HG03439 (cell line): ENCODE results near the gene SPG7.

Experiments used
- ATAC-seq: cut with Tn5 transposase; IDR thresholded peaks from one replicate; pipeline ENCODE4 v1.9.1; 2021; ENCODE audit warnings: mild to moderate bottlenecking, moderate library complexity; ENCODE audit not compliant: unreplicated experiment

Gene SPG7

DNA sequence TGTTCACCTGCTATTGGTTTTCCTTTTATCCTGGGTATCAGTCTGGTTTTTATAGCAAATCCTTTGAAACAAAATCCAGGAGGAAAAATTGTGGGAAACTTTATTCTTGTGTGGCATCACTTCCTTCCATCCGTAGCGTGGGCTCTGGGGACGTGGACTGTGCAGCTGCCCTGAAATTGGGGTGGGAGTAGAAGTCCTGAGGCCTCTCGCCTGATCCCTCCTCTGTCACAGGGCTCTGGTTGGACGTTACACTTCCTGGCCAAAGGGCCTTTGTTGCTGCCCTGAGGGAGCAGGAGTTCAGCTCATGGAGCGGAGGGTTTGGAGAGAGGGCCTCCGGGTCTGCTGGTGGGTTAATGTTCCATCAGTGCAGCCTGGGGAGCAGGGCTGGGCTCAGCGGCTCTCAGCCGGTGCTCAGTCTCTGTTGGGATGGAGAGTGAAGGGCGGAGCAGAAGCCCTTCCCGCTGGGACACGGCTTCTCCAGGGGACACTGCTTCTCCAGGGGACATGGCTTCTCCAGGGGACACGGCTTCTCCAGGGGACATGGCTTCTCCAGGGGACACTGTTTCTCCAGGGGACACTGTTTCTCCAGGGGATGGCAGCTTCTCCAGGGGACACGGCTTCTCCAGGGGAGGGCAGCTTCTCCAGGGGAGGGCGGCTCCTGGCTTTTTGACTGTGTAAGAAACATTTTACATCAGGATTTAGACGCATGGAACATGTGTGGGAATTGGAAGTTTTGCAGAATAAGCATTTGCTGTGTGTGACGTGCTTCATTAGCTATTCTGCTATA is 37.0 kb downstream of the SPG7 start:
- no peak for ATAC-seq

DNA sequence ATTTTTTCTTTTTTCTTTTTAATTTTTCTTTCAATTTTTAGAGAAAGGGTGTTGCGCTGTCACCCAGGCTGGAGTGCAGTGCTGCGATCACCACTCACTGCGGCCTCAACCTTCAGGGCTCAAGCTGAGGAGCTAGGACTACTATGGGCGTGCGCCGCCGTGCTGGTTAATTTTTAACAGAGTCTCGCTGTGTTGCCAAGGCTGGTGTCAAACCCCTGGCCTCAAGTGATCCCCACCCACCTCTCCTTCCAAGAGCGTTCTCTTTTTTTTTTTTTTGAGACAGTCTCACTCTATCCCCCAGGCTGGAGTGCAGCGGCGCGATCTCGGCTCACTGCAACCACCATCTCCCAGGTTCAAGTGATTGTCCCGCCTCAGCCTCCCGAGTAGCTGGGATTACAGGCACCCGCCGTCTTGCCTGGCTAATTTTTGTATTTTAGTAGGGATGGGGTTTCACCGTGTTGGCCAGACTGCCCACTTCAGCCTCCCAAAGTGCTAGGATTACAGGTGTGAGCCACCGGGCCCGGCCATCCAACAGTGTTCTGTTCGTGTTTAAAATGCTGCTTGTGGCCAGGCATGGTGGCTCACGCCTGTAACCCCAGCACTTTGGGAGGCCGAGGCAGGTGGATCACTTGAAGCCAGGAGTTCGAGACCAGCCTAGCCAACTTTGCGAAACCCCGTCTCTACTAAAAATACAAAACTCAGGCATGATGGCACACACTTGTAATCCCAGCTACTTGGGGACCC is 37.8 kb downstream of the SPG7 start:
- no peak for ATAC-seq

DNA sequence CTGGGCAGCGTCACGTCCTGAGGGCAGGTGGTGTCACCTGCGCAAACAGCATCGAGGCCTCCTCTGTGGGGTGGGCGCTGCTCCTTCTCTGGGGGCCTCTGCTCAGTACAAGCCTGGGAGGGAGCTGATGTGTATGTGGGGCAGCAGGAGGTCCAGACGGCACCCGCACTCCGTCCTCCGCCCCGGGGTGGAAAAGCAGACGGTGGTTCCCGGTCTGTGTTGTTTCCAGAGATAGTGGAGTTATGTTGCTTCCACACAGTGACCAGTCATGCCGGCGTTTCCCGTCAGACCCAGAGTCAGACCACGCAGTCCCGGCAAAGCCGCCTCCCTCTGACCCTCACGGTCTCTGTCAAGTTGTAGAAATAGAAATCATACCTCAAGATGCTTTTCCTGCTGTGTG is 38.6 kb downstream of the SPG7 start:
- ATAC-seq, result no peak

DNA sequence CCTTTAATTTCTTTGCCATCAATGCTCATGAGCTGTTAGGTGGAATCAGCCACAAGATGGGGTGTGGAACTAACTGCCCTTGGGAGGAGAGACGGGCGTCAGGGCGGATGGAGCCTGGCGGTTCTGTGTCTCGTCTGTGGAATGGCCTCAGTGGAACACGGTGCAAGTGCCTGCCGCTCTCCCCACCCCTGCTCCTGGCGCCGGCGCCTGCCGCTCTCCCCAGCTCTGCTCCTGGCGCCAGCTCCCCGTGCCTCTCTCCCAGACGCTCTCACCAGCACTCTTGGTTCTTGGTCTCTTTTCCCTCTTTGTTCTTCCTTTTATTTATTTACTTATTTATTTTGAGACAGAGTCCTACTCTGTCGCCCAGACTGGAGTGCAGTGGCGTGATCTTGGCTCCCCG is 39.1 kb downstream of the SPG7 start:
- no peak for ATAC-seq

DNA sequence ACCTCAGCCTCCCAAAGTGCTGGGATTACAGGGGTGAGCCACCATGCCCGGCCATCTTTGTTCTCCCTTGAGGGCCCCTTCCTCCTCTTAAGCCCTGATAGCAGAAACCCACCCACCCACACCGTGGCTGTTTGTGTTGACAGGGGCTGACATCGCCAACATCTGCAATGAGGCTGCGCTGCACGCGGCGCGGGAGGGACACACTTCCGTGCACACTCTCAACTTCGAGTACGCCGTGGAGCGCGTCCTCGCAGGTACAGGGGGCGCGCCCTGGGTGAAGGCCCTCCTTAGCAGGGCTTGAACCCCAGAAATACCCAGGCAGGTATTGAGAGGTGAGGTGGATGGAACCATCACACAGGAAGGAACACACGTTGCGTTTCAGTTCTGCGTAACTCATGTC is 39.7 kb downstream of the SPG7 start:
- ATAC-seq, result no peak

DNA sequence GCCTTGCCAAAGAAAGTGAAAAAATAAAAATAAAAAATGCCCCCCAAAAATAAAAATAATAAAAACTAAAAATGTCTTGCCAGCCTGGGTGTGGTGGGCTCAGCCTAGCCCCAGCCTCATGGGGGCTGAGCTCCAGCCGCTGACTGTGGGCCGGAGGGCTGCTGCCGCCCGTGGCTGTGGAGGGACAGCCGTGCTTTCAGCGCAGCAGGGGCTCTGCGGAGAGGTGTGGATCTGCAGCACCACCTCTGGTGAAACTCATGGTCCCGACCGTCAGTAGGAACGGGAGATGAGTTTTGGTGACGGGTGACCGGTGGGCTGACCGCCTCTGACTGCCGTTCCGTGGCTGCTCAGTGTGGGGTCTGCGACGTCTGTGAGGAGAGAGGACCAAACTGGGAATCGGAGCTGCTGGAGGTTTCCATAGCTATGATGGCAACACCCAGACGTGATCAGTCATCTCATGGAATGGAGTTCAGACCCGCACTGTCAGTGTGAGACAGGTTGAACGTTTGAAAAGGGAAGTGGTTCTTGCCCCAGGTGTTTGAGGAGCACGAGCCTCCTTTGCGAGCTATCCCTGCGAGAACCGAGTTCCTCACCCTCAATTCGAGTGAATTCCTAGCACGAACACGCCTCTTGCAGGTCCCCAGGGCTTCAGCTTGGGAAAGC is 40.3 kb downstream of the SPG7 start:
- no peak for ATAC-seq

DNA sequence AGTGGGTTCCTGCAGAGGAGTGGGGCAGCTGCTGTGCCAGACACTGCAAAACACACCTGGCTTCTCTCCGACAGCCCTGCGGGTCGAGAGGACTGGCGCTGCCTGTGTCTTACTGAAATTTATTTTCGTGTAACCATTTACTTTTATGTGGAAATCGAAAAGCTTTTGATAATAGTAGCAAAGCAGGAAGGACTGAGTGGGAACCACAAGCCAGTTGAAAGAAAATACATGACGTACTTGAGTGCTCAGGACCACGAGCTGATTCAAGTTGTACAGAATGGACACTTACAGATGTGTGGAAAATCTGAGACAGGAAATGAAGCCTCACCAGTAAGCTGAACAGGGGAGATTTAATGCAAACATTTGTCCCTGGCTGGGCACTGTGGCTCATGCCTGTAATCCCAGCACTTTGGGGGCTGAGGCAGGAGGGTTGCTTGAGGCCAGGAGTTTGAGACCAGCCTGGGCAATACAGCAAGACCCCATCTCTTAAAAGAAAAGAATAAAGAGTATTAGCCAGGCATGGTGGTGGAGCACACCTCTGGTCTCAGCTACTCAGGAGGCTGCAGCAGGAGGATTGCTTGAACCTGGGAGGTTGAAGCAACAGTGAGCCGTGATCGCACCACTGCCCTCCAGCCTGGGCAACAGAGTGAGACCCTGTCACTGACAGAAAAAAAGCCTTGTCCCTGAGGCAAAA is 41.0 kb downstream of the SPG7 start:
- no peak for ATAC-seq

DNA sequence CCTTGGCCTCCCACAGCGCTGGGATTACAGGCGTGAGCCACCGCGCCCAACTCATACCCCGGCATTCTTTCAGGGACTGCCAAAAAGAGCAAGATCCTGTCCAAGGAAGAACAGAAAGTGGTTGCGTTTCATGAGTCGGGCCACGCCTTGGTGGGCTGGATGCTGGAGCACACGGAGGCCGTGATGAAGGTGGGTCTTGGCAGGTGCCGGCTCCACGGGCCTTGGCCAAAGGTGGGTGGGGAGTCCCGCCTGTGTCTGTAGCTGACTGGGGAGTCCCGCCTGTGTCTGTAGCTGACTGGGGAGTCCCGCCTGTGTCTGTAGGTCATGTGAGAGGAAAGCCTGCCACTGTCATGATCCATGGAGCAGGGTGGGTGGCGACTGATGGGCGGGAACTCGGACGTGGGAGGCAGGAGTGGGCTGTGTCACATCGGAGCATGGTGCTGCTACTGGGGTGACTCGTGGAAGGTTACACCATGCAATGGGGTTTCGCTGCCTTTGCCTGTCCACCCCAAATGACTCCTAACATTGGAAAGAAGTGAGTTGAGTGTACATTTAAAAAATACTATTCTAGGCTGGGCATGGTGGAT is 42.3 kb downstream of the SPG7 start:
- ATAC-seq, result no peak

DNA sequence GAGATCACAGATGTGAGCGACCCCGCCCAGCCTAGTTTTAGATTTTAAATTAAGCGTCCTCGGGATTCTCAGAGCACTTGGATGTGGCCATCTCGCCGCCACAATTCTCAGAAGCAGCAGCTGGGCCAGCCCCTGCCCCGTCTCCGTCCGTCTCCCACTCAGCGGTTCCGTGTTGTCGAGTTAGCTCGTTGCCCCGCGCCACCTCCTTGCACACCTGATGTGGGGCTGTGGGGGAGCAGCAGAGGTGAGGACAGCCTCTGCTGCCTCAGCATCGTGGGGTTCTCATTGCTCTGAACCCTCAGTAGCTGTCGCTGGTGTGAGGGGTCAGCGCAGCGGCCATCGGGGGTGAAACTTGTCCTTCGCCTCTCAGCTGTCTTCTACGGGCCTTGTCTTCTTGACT is 44.1 kb downstream of the SPG7 start:
- no peak for ATAC-seq

DNA sequence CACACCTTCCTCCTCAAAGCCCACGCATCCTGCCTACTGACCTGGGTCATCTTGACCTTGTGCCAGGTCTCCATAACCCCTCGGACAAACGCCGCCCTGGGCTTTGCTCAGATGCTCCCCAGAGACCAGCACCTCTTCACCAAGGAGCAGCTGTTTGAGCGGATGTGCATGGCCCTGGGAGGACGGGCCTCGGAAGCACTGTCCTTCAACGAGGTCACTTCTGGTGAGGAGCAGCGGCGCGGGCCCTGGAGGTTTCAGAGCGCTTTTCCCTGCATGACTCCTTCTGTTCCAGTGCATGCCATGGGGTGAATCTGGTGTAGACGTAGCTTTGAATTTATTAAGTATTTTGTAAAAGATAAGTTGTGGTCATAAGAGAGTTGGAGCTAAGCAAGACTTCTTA is 44.7 kb downstream of the SPG7 start:
- no peak for ATAC-seq

DNA sequence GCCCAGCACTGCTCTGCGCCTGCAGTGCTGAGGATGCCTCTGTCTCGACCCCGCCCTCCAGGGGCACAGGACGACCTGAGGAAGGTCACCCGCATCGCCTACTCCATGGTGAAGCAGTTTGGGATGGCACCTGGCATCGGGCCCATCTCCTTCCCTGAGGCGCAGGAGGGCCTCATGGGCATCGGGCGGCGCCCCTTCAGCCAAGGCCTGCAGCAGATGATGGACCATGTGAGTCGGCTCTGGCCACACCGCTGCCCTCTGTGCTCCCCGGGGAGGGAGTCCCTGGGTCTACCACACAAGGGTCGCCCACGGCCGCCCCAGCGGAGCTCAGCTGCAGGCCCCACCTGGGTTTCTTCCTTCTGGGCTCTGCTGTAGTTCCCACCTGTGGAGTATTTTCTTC is 45.5 kb downstream of the SPG7 start:
- ATAC-seq, result no peak

DNA sequence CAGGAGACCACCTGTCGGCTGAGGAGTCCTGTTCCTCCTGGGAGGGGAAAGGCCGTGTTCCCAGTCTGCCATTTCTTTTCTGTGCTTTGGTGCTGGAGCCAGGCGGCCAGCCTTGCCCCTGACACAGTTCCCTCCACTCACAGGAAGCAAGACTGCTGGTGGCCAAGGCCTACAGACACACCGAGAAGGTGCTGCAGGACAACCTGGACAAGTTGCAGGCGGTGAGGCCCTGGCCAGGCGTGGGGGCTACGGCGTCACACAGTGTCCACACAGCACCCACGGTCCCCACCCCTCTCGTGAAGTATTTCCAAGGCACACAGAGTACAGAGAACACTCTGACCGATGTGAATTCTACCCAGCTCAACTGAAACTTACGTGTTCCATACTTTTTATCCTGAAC is 46.1 kb downstream of the SPG7 start:
- no peak for ATAC-seq

DNA sequence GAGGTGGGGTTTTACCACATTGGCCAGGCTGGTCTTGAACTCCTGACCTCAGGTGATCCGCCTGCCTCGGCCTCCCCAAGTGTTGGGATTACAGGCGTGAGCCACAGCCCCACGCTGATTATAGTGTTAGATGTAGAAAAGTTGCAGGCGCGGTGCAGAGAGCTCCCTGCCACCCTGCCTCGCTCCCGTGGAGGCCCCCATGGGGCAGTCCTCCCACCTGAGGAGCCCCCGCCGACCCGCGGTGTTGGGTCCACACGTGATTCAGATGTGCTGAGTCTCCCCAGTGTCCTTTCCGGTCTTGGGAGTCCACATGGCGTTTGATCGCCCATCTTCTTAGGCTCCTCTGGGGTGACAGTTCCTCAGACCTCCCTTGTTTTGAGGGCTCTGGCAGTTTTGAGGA is 47.1 kb downstream of the SPG7 start:
- ATAC-seq, result no peak

DNA sequence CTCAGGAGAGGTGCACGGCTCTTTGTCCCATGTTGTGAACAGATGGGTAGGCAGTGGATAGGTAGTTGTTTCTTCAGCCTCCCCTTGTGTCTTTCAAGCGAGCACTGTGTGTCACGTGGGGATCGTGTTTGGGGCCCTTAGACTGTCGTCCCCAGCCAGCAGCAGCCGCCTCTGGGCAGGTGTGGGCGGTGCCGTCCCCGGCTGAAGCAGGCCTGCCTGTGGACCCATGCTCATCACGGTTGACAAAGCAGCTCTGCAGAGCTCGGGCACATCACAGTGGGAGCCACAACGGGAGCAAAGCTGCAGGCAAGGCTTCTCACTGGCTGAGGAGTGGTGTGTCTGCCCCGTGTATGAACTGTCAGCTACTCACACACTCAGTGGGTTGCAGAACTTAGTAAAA is 47.6 kb downstream of the SPG7 start:
- ATAC-seq, result no peak

DNA sequence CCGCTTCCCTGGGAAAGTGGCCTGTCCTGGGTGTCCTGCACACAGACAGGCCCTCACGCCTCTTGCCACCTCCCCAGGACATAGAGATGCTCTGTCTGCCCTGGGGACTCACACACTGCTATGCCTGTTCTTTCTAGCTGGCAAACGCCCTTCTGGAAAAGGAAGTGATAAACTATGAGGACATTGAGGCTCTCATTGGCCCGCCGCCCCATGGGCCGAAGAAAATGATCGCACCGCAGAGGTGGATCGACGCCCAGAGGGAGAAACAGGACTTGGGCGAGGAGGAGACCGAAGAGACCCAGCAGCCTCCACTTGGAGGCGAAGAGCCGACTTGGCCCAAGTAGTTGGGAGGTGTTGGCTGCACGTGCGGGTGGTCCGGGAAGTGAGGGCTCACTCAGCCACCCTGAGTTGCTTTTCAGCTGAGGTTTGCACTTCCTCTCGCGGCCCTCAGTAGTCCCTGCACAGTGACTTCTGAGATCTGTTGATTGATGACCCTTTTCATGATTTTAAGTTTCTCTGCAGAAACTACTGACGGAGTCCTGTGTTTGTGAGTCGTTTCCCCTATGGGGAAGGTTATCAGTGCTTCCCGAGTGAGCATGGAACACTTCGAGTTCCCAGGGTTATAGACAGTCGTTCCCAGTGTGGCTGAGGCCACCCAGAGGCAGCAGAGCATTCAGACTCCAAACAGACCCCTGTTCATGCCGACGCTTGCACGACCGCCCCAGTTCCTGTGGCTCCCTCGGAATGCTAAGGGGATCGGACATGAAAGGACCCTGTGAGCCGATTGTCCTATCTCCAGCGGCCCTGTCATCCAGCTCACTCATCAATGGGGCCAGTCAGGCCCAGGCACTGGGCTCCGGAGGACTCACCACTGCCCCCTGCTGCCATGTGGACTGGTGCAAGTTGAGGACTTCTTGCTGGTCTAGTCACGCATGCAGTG is 48.8 kb downstream of the SPG7 start:
- no peak for ATAC-seq

DNA sequence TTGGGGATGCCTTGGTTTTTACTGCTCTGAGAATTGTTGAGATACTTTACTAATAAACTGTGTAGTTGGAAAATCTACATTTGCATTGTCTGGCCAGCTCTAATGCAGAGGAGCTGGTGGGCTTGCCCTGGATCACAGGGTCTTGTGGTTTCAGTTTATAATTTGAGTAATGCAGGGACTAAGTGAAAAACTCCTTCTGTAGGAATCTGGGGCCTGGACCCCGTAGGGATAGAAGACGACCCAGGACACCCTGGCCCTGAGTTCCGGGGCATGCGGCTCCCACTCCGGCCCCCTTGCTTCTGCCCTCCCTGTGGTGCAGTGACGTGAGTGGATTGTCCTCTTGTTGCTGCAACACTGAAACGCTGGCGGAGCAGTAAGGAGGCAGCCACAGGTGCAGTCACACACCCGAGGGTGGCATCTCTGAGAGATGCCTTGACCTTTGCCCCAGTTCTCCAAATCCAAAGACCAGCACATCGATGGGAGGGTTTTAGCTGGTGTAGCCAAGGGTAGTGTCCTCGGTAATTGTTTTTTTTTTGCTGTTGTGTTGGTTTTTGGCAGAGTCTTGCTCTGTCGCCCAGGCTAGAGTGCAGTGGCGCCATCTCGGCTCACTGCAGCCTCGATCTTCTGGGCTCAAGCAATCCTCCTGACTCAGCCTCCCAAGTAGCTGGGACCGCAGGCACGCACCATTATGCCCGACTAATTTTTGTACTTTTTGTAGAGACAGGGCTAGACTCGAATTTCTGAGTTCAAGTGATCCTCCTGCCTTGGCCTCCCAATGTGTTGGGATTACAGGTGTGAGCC is 49.7 kb downstream of the SPG7 start:
- ATAC-seq, result no peak

DNA sequence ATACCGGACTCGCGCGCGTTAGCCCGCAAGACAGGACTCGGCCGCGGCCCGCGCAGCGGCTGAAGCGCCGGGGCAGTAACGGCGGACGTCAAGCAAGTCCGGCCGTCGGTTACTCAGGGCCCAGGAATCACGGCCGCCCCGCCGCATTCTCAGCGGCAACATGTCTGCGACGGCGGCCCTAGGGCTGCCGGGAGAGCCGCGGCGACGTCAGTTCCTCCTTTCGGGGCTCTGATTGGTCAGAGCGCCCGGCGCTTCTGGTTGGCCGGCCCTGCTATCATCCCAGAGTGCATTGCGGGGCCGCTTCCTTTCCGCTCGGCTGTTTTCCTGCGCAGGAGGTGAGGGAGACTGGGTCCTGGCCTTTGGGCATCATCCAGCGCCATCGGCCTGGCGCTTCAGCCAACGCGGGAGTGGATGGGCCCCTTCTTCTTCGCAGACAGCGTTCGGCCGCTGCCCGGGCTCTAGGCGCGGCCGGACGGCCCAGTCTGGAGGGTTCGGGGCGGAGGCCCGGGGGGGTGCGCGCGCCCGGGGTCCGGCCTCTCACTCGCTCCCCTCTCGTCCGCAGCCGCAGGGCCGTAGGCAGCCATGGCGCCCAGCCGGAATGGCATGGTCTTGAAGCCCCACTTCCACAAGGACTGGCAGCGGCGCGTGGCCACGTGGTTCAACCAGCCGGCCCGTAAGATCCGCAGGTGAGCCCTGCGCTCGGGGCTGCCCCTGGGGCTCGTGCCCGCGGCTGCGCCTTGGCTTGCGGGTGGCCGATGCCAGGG is 52.4 kb downstream of the SPG7 start, which contains the start of gene RPL13:
Gene RPL13, plus strand, starts transcription at position 305 of the 764 bp plus-strand sequence. Its CDS starts 278 bp downstream, at position 583.
- ATAC-seq, result peak; percentile 79
